HG03460 (cell line): ENCODE results near the gene TRAK1.

Experiments used
- ATAC-seq: cut with Tn5 transposase; IDR thresholded peaks from one replicate; pipeline ENCODE4 v1.9.1; 2021; ENCODE audit not compliant: unreplicated experiment

The TRAK1 gene

GRCh38 chr3:42122261-42123011 is 31.3 kb downstream of the TRAK1 start:
- ATAC-seq, result no peak

DNA sequence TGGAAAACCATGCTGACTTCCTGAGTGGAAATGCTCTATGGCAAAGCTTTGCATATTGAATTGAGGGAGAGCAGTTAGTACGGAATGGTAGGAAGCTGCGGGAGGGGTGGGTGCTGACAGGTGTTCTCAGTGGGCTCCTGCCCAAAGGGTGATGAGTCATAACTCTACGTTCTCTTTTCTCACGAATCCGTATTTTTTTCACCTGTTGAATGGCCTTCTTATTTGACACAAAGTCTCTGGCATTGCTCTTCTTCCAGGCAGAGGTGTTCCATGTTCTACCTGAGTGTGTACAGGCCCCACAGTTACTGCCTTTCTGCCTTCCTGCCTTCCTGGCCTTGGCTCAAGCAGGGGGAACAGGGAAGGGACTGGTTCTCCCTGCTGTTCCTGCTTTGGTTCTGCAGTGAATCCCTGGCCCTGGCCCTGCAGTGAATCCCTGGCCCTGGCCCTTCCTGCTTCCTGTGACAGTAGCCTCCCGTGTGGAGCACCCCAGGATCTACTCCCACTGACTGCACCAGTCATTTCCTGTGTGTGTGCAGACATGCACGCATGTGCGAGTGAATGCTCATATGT is 31.9 kb downstream of the TRAK1 start:
- ATAC-seq, result no peak

DNA sequence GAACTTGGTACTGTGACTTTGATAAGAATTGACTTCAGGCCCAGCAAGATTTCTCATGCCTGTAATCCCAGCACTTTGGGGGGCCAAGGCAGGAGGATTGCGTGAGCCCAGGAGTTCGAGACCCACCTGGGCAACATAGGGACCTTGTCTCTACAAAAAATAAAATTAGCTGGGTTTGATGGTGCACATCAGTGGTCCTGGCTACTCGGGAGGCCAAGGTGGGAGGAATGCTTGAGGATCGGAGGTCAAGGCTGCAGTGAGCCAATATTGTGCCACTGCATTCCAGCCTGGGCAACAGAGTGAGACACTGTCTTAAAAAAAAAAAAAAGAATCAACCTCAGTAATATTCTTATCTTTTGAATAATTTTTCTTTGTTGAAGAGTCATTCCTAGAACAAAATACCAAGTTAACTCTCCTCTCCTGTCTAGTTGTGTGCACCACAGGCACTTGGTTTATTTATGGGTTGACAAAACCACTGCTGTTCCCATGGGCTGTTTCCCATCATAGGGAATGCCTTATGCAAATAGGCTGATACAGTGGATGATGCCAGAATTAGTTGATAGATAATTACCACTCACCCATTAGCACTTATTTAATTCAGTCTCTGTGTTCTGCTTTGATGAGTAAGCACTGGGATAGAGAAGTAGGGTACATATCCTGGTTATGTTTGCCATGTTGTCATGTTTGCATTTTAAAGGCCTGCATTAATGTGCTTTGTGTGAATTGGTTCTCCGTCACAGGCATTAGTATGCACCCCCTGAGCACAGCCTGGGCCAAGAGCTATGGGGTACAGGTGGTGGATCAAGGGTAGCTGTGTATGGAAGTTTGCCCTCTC is 32.9 kb downstream of the TRAK1 start:
- no peak for ATAC-seq

DNA sequence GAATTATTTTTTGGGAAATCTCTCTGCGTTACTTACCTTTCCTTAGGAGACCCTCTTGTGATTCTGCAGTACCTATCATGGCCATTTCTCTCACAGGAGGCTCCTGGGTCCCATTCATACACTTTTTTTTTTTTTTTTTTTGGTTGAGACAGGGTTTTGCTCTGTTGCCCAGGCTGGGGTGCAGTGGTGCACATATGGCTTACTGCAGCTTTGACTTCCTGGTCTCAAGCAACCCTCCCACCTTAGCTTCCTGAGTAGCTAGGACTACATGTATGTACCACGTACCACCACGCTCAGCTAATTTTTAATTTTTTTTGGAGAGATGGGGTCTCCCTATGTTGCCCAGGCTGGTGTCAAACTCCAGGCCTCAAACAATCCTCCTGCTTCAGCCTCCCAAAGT is 36.1 kb downstream of the TRAK1 start:
- ATAC-seq, result no peak

- ATAC-seq, result no peak
Observed at GRCh38 chr3:42128526-42128925, 37.4 kb downstream of the TRAK1 start.

GRCh38 chr3:42129014-42129953 is 38.1 kb downstream of the TRAK1 start:
- no peak for ATAC-seq

DNA sequence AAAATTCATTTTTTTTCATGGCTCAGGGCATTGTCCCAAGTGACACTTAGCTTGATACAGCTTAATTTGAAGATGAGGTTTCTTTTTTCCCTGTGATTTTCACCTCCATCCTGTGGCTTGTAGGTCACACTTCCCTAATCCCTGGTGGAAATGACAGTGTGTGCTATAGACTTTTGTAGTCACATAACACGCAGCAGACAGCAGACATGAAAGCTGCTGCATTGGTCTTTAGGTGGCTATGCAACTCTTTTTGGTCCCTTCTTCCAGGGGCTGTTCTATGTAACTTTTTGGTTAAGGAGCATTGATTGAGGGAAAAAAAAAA is 38.8 kb downstream of the TRAK1 start:
- no peak for ATAC-seq

GRCh38 chr3:42130329-42131070 is 39.3 kb downstream of the TRAK1 start:
- ATAC-seq, result no peak

DNA sequence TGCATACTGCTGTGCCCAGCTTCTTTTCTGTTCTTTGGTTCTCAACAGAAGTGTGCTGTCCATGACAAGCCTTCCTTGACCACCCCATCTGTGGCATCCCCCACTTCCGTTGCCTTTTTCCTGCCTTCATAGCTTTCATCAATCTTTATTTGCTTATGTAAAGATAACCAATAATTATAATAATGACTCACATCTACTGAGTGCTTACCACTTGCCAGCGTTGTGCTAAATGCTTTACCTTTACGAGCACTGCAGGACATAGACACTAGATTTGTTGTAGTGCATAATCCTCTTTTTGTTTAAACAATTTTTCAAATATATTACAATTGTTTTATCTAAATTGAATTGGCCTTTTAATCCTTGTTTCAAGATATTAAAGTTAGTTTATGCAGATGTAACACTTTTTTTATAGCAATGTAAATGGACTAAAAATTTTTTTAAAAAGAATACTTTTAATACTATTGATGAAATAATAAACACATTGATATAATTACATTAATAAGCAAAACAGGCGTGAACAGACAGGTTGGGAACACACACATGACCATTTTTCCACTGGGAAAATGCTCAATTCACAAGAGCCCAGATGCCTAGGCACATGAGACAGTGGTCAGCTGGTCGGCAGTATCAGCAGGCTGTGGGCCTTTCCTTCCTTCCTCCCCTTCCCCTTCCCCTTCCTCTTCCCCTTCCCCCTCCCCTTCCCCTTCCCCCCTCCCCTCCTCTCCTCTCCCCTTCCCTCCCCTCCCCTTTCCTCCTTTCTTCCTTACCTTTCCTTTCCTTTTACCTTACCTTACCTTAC is 42.5 kb downstream of the TRAK1 start:
- no peak for ATAC-seq

DNA sequence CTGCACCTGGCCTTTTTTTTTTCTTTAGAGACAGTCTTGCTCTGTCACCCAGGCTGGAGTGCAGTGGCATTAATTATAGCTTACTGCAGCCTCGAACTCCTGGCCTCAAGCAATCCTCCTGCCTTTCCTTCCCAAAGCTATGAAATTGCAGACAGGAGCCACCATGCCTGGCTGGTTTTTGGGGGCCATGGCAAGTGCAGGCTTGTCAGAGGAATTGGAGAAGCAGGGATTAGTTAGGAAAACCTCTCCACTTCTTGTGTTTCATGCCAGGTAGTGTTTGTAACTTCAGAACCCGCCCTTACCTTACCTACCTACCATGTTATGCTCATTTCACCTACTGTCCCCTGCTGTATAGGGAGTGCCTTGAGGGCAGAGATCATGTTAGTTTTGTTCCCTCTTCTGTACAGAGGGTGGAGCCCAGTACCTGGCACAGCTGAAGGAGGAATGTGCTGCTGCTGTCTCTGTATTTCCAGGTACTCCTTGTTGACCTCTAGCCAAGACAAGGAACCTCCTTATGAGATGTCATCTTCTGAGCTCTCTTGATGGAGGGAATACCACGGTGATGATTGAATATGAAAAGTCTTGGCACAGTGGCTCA is 43.8 kb downstream of the TRAK1 start:
- ATAC-seq, result no peak

DNA sequence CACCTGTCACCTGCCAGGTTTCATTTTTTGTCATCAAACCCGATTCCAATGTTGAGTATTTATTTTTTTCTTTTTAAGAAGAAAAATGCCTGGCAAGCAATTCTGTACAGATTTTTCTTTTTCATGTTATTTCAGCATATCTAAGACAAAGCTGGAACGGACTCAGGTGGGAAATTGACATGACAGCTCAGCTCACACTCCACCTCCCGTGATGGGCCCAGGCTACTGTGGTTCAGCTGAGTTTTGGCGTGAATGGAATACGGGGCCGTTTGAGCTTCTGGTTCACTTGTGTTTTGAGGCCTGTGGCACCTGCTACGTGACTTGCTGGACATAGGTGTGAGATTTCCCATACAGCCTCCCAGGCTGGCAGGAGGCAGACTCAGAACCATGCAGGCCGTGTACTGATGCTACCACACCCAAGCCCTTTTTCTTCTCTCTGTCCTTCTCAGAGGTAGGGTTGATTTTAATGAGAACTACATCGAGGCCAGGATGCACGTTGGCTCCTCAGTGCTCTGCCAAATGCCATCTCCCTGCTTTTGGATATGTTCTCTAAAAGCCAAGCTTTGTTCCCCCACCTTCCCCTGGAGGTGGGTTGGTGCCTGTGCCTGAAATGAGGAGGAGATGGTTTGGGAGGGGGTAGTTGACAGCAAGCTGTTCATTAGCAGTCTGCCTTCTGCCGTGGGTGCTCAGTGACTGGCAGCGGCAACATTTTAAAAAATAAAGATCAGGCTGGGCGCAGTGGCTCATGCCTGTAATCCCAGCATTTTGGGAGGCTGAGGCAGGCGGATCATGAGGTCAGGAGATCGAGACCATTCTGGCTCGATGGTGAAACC is 48.7 kb downstream of the TRAK1 start:
- ATAC-seq, result no peak

DNA sequence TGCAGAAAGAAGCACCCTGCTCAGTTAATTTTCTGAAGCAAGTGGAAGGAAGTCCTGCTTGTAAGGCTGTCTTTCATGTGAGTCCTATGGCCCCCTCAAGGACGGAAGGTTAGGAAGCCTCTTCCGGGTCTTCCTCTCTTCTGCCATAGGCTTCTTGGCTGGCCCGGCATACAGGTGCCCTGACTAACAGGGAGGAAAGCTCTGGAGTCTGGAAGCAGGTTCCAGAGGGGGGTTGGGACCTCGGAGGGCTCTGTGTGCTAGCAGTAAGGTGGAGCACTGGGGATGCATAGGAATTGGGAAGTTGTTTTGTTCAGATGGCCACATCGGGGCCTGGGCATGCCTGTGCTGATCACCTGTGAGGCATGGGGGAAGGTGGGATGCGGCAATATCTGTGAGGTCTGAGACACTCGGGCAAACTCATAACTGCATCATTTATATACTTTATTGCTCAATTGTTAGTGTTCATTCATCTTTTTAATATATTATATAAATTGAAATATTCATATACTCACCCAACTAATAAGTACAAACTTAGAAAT is 49.6 kb downstream of the TRAK1 start:
- no peak for ATAC-seq

- no peak for ATAC-seq
Observed at GRCh38 chr3:42143440-42143839, 52.3 kb downstream of the TRAK1 start.

DNA sequence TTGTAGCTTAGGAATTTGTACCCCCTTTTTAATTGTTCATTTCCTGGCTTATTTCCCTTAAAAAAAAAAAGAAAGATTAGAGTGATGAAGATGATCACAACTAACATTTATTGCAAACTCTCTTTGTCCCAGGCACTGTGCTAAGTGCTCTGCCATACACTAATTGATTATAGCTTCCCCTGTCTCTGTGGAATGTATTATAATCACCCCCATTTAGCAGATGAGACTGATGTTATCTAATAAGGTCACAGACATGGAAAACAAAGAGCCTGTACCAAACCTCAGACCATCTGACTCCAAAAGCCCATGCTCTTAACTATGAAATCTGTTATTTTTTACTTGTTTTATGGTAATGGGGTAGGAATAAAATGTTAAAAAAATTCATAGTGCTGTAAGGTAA is 53.1 kb downstream of the TRAK1 start:
- no peak for ATAC-seq

GRCh38 chr3:42148086-42148848 is 57.1 kb downstream of the TRAK1 start:
- ATAC-seq, result no peak

- no peak for ATAC-seq
Observed at GRCh38 chr3:42148982-42149432, 57.9 kb downstream of the TRAK1 start.

DNA sequence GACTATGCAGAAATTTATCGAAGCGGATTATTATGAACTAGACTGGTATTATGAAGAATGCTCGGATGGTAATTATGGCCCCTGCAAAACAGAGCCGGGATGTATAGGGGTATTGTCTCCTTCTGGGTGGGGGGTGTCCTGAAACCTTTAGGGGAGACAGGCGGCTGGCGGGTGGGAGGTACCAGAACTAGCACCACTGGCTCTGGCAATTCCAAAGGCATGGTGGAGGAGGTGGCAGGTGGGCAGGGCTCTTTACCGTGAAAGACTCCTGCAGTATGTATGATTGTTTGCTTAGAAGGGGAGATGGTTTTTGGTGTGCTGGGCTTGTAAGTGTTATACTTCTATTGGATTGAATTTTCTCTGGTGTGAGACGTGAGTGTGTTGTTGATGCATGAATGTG is 58.4 kb downstream of the TRAK1 start:
- ATAC-seq, result no peak
